ENCODE measurements around the gene KCNH8.

DNA sequence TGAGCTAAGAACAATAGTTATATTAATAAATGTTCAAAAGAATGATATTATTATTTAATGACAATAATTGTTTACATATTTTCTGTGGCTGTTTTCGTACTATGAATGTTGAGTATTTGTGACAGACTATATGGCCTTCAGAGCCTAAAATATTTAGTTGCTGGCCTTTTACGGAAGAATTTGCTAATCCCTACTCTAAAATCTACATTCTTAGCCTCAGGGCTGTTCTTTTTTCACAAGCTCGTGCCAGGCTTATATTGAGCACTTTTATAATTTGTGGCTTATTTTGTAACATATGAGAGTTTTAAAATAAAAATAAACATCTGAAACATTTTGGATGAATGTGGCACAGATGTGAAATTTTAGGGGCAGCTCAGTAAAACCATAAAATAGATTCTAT is 79.9 kb downstream of the KCNH8 start:
- TF ChIP-seq EZH2 (IDR thresholded peaks at IDR 0.05; ENCODE audit: borderline replicate concordance, control insufficient read depth, low read depth, low read length) (no peak), CREM (IDR thresholded peaks at IDR 0.05; ENCODE audit: low read depth) (no peak), SUZ12 (IDR thresholded peaks at IDR 0.05; ENCODE audit: unreplicated experiment) (no peak), YY1 (IDR thresholded peaks at IDR 0.05; ENCODE audit: low read depth, low read length) (no peak), NFIC (IDR thresholded peaks at IDR 0.05; ENCODE audit: low read depth, low read length) (no peak), FOXK2 (IDR thresholded peaks at IDR 0.05) (no peak), POLR2A (IDR thresholded peaks at IDR 0.05; ENCODE audit: low read depth, low read length) (no peak), NKRF (conservative IDR thresholded peaks at IDR 0.05) (no peak), POLR2AphosphoS5 (IDR thresholded peaks at IDR 0.05; ENCODE audit: low read length) (no peak)
- TF ChIP-seq, protein P1, sequence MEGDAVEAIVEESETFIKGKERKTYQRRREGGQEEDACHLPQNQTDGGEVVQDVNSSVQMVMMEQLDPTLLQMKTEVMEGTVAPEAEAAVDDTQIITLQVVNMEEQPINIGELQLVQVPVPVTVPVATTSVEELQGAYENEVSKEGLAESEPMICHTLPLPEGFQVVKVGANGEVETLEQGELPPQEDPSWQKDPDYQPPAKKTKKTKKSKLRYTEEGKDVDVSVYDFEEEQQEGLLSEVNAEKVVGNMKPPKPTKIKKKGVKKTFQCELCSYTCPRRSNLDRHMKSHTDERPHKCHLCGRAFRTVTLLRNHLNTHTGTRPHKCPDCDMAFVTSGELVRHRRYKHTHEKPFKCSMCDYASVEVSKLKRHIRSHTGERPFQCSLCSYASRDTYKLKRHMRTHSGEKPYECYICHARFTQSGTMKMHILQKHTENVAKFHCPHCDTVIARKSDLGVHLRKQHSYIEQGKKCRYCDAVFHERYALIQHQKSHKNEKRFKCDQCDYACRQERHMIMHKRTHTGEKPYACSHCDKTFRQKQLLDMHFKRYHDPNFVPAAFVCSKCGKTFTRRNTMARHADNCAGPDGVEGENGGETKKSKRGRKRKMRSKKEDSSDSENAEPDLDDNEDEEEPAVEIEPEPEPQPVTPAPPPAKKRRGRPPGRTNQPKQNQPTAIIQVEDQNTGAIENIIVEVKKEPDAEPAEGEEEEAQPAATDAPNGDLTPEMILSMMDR (IDR thresholded peaks at IDR 0.05 in 2 of 3, conservative IDR thresholded peaks at IDR 0.05 in 1 of 3; ENCODE audit: control insufficient read depth in 2 of 3, extremely low read depth in 1 of 3, insufficient read depth in 1 of 3, low read depth in 3 of 3, low read length in 3 of 3), result no peak
